Hematopoietic multipotent progenitor cell treated with erythropoietin and hydrocortisone succinate and interleukin-3 and kit ligand, for 6 days (in vitro differentiated cells): Measurements from ENCODE around the gene B4GAT1.
"Not testable (repeated sequence)": the region's sequence is repeated elsewhere in the genome, so short reads cannot be mapped to it uniquely, and the experiment has no call there.

Experiments
- DNase-seq: peaks from one replicate; pipeline ENCODE4 v3.0.0-alpha.2; 2015

The B4GAT1 gene

DNA sequence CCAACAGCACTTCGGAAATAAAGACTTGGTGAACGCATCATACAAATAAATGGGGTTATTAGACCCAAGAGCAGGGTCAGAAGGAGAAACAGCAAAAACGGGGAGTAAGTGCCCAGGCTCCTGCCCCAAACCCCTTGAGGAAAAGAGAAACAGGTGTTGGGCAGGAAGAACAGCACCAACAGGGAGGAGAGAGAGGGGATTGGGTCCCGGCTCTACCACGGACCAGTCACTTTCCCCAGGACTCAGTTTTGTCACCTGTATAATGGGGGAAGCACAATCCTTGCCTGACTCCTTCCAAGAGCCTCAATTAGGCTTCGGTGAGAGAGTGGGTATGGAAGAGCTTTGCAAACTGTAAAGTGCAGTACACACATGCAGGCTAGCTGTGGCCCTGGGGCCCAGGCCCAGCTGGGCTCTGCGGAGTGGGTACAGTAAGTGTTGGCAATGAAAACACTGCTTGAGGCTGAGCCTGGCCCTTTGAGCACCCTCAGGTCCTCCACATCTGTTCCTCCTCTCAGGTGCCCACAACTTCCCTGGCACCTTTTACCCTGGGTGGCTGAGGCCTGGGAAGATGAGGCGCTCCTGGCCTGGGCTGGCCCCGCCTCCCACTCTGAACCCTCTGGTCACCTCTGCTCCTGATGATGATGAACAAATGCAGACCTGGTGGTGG, 15.2 kb upstream of the B4GAT1 start:
- DNase-seq = no peak

DNA sequence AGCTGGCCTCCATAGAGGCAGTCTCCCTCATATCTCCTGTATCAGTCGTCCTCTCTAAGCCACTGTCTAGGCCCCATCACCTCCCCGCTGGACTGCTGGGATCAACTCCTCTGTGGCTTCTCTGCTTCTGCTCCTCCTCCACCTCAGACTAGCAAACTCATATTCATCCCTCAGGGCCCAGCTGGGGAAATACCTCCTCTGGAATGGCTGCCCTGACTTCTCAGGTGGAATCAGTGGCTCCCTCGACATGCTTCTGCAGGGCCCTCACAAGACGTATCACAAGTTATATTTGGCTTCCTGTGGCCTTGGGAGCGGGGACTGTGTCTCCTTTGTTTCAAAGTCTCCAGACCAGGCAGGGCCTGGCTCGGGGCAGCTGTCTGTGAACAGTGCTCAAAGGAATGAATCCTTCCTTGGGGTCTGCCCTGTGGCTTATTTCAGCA, 14.1 kb upstream of the B4GAT1 start:
- DNase-seq = no peak

DNA sequence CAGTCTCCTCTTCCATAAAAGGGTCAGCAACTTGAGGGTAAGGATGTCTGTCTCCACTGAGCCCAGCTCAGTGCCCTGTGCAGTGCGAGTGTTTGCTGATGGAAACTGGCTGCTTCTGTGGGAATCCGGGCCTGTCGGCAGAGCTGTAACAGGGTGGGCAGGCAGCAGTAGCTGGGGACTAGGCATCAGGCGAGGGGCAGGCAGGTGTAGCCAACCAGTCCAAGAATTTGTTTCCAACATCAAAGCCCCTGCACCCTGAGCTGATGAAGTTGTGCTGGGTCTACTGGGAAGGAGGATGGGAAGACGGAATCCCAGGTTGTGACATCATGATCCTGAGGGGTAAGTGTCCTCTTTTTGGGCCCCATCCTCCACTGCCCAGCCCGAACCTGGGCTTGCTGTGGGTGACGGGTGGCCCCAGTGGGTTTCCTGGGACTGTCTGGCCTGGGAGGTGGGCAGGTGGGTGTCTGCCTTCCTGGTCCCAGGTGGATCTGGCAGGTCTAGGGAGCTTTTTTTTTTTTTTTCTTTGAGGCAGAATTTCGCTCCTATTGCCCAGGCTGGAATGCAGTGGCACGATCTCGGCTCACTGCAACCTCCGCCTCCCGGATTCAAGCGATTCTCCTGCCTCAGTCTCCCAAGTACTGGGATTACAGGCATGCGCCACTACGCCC, 13.1 kb upstream of the B4GAT1 start:
- no peak for DNase-seq

DNA sequence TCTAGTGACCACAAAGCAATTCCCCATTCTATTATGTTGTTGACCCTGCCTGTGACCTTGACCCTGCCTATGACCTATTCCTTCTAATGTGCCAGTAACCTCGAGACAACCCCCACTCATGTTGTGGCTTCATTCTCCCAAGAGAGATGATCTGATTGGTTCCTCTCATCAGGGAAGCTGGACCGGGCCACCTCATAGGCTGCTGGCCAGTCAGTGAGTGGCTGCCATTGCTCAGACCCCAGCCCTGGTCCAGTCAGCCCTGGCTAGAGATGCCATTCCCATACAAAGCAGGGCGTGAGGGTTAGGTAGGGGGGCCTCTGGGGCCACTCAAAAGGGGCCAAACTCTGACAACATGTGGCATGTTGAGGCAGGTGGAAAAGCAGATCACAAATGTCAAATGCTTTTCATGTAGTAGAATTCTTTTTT, 12.2 kb upstream of the B4GAT1 start:
- no peak for DNase-seq

DNA sequence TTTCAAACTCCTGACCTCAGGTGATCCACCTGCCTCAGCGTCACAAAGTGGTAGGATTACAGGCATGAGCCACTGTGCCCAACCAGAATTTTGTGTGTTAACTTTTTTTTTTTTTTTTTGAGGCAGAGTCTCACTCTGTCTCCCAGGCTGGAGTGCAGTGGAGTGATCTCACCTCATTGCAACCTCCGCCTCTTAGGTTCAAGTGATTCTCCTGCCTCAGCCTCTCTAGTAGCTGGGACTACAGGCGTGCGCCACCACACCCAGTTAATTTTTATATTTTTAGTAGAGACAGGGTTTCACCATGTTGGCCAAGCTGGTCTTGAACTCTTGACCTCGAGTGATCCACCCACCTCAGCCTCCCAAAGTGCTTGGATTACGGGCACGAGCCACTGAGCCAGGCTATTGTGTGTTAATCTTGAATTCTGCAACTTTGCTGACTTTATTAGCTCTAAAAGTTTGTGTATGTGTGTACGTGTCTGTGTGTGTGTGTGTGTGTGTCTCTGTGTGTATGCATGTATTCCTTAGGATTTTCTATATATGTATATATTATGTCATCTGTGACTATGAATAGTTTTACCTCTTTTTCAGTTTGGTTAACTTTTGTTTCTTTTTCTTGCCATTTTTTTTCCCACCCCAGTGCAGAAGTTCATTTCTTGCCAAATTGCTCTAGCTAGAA, 3.3 kb upstream of the B4GAT1 start:
- DNase-seq = not testable (repeated sequence)

DNA sequence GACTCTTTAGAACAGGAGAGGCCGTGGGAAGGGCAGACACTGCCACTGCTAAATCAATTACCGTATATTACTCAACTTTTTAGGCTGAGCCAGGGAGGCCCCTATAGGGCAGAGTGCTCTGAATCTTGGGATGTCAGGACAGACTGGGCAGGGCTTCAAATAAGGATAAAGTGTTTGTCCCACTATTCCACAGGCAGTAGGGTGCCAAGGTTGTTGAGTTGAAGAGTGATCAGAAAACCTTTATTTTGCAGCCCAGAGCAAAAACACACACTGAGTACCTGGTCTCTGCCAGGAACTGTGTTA, 1.6 kb upstream of the B4GAT1 start:
- DNase-seq = no peak

DNA sequence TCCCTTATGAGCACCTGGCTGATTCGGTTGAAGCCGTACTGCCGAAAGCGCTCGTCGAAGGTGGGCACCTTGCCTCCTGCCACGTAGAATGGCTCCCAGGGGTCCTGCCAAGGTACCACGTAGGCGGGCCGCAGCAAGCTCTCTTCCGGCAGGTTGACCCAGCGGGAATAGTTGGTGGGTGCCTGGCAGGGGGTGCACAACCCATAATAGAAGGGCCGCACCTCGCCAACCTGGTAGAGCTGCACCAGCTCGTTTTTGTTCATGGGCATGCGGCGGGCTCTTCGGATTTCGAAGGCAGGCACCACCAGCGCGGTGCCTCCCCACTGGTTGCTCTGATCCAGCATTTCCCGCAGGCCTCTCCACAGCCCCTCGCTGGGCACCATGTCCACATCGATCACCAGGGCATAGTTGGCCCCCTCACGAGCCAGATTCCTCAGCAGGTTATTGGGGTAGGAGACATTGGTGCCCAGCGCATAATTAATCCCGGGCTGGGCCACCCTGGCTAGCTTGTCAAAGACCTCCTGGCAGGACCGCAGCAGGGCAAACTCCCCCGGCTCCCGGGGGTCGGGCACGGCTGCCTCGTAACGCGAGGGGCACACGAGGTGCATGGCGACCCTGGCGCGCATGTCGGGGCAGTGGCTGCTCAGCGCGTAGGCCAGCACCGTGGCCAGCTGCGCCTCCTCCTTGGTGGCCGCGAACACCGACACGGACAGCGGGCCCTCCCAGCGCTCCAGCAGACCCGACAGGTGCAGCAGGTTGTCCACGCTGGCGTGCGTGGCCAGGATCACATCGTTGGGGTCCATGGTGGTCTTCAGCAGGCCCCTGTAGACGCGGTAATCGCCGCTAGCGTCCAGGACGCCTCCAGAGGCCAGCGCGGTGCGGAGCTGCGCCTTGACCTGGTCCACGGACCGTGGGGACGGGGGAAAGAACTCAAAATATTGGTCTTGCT, 679 bp downstream of the B4GAT1 start:
- no peak for DNase-seq

DNA sequence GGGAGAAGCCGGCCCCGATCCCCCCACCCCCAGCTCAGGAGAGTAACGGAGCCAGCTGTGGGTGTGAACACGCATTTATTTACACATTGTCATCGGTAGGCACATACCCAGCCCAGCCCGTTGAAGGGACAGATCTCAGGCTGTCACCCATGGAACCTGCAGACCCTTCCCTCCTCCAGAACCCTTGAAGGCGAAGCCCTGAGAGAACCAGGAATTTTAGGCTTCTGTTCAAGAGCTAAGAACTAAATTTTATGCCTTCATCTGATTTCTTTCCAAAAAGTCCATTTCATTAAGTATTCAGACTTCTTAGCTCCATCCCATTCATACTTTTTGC, 2.1 kb downstream of the B4GAT1 start:
- no peak for DNase-seq

DNA sequence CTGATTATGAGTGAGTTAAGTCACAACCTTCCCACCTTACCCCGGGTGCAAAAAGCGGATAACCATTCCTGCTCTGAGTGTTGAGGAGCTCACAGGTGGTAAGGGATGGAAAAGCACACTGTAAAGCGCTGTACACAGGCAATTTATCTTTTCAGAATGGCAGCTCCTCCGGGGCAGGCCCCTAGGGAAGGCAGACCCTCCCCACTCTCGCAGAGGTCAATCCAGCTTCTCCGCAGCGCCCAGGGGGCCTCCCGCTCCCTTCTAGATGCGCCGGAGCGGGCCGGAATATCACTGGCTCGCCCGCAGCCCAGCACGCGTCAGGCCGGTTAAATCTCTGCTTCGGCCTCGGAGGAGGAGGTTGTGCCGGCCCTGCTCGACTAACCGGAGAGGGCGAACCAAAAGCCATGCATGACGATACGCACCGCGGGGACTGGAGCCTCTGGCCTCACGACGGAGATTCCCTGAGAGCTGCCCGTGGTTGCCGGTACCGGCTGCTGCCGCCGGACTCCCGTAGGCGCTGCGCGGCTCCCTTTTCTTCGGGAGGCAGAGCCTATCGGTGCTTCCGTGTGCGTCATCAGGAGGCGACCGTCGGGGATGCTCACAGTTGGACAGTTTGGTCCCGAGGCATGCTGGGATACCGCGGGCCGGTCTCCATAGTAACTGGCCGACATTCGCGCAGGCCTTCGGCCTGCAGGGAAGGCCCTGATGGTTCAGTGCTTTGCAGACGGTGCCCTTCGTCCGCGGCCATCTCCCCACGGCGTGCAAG, 2.7 kb downstream of the B4GAT1 start, which contains the start of gene BRMS1:
Gene BRMS1 (minus strand): TSS at position 555 of the 766 bp plus-strand sequence. CDS start 2,870 bp downstream, outside the sequence.
- DNase-seq = peak; percentile 98

DNA sequence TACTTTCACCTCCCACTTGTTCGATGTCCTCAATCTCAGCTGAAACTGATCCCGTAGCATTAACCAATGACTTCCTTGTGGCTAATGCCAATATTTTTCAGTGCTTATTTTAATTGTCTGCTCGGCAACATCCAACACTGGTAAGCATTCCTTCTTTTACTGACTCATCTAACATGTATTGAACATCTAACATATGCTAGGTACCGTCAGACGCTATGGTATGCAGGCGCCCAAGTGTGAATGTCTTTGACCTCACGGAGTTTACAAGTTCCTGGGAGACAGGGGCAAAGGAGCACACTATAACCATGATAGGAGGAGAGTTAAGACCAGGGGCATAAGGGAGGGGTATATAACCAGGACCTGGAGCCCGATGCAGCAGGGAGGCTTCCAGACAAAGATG, 4.3 kb downstream of the B4GAT1 start:
- DNase-seq = no peak

DNA sequence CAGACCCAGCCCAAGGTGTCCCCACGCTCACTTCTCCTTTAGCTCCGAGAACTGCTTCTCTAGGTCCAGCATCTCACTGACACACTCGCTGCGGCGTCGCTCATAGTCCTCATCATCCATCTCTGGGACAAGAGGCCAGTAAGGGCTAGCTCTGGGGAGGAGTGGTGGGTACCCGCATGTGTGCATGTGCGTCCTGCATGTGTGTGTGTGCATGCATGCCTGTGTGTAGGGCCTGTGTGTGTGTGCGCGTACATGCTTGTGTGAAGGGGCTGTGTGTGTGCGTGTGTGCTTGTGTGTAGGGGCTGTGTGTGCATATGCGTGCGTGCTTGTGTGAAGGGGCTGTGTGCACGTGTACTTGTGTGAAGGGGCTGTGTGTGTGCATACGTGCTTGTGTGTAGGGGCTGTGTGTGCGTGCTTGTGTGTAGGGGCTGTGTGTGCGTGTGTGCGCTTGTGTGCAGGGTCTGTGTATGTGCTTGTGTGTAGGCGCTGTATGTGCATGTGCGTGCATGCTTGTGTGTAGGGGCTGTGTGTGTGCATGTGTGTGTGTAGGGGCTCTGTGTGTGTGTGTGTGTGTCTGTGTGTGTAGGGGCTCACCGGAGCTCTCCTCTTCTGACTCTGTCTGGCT, 5.8 kb downstream of the B4GAT1 start:
- no peak for DNase-seq

DNA sequence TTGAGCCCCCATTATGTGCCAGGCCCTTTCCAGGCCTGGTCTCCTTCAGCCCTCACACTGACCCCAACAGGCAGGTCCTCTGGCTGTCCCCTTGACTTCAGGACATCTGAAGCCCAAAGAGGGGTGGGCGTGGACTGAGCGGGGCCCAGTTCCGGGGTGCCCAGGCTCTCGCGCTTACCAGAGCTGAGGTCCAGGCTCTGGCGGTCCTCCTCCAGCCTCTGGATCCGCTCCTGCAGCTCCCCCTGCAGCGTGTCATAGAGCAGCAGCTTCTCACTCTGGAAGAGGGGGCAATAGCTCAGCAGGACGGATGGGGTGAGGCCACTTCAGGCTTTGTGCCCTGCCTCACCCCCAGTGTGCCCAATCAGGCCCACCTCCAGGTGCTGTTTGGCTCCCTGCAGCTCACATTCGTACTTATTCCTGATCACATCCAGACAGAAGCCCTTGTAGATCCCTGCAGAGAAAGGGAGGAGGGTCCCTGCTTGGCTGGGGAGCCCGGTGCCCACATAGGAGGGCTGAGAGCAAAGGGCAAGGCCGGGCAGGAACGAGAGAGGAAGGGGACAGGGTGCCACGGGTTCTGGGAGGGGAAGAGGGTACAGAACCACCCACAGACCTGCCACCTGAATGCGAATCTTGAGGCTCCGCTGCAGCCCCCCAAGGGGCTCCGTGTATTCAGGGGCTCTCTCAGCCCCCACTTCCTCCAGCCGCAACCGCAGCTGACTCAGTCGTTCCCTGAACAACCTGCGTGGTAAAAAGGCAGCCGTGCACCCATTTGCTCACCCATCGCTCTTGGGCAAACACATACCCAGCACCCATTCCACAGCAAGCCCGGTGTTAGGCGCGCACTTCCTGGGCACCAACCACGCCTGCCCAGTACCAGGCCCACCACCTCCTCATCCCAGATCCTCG, 6.6 kb downstream of the B4GAT1 start:
- no peak for DNase-seq

DNA sequence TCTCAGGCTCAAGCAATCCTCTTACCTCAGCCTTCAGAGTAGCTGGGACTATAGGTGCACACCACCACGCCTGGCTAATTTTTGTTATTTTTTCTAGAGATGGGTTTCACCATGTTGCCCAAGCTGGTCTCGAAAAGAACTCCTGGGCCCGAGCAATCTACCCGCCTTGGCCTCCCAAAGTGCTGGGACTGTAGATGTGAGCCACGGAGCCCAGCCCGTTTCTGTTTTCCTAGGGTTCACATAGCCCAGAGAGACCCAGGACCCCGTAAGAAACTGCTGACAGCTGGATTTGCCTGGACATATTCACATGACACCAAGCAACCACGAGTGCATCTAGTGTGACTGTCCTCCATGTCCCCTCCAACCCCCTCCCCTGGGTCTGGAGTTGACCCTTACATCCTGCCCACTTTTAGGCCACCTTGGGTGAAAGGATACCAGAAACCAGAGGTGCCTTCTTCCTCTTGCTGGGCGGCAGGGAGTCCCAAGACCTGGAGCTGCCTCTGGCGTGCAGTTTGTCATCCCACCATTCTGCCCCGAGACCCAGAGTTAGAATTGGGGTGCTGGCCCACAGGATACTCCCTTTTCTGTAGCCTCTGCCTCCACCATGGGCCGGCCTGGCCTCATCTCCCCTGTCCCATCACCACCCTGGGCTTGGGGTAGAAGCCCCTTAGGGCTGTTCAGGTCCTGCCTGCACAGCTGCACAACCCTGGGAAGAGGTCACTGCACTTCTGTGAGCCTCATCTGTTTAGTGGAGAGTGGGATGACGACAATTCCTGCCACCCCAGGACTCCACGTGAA, 7.5 kb downstream of the B4GAT1 start:
- no peak for DNase-seq

DNA sequence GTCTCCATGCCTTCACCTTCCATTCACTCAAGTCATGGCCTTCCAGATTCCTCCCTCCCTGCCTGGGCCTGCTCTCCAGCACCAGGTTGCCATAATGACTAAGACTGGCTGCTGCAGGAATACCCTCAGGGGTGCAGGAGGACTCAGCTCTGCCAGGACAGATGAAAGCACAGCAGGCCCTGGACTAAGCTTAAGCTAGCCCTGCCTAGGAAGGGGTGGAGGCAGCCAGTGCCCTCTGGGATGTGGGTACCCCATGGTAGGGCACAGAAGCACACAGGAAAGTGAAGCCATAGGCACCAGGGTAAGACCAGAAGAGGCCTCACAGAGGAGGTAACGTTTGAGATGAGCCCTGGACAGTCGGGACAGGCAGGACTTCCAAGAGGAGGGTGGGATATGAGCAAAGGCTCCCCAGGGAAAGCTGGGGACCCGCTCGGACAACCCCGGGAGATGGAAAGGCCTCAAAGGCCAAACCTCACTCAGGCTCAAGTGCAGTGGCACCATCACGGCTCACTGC, 8.2 kb downstream of the B4GAT1 start:
- DNase-seq = no peak

DNA sequence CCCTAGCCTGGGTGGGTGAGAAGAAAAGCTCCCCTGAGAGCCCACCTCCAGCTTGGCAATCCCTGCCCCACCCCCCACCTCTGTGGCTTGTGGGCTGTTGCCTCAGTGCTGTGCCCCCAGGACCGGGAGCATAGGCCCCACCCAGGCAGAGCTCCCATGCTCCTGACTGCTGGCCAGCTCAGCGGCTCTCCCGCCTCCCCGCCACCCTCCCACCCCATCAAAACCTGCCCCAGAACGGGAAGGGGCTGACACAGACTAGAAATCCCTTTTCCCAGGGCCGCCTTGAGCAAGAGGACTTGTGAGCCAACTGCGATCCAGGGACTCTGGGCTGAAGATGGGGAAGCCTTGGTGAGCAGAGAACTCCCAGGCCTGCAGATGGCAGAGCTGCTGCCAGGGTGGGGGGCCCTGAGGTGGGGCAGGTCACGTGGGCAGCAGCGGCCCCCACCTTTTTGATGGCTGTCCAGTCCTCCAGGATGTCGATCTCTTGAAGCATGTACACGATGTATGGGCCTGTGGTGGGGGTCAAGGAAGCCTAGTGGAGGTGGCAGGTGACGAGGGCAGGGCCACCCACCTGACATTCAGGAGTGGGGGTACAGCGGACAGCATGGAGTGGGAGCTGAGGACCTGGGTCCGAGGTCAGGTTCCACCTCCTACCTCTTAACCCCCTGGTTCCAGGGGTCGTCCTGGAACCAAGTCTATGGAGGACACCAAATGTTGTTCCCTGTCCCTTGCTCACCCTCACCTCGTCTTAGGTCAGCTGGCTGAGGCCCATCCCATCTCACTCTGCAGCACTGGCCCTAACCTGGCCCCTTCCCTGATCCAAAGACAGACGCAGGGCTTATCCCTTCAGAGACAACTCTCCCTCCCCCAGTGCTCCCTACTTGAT, 8.9 kb downstream of the B4GAT1 start:
- DNase-seq = no peak

DNA sequence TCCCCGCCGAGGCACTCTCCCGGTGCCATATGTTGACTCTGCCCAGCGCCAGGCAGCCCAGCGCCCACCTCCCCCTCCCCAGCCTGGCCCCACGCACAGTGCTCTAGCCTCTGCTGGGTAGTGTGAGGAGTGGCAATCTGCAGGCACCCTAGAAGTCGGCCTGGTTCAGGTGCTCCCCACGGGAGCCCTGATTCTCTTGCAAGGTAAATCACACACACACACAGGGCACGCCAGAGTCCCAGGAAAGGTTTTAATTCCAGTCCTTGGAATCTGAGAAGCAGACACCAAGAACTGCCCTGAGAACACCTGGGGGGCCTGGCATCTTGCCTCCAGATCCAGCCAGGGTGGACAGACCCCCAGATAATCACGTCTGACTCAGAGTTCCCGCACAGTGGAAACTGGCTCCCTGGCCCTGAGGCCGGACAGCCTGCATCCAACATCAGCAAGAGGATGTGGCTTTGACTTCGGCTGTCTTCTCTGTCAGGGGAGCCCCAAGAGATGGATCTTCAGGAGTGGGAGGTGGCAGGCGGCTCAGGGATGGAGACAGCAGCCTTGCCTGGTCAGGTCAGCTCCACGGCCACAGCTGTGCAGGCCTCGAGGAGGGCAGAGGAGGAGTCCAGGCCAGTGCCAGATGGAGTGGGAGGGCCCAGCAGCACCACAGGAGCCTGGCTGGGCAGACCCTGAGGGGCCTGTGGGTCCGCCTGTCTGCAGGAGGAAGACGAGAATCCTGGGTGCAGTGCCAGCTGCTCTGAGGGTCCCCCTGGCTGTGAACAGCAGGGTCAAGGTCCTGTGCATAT, 10.1 kb downstream of the B4GAT1 start:
- DNase-seq = no peak

DNA sequence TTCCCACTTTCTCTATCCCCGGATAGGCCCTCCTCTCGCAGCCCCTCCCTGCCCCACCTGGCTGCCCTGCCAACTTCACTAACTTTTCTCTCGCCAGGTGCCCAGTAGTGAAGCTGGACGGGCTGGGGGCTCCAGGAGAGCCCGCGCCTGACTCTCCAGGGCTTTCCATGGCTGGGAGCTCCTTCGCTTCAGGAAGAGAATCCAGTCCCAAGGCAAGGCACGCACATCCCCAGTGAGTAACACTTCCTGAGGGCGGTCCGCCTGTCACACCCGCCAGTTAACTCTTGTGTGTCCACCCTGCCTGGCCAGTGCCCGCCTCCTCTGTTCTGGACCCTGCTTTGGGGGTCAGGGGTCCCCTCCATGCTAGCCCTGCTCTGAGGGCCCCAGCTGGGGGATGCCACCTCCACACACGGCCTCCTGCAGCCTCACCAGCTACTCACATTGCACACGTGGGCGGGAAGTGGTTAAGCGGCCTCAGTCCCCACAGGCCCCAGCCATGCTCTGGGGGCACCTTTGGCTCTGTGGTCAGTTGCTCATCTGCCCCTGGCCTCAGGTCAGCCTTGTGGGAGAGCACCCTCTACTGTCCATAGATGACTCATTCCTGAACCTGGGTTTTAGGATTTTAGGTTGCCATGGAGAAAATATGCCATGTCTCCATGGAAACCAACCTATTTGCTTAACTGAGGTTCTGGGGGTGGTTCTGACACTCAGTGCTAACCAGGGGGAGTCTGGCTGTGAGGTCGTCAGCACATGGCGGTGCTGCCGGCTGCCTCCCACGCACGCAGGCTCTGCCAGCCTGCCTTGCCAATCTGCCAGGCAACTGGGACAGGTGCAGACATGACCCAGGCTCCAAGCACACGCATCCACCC, 11.0 kb downstream of the B4GAT1 start, which contains the start of gene RIN1:
Gene RIN1 (minus strand): TSS at position 201 of the 869 bp plus-strand sequence. CDS start 32 bp downstream, at position 169.
- peak; percentile 58 for DNase-seq
